HG02885 (cell line): ENCODE results near the gene RPA1.
"Not testable (repeated sequence)": the region's sequence is repeated elsewhere in the genome, so short reads cannot be mapped to it uniquely, and the experiment has no call there.

Experiments used
- ATAC-seq: cut with Tn5 transposase; IDR thresholded peaks from one replicate; pipeline ENCODE4 v1.9.1; 2021; ENCODE audit warnings: mild to moderate bottlenecking; ENCODE audit not compliant: unreplicated experiment, poor library complexity

RPA1 gene

DNA sequence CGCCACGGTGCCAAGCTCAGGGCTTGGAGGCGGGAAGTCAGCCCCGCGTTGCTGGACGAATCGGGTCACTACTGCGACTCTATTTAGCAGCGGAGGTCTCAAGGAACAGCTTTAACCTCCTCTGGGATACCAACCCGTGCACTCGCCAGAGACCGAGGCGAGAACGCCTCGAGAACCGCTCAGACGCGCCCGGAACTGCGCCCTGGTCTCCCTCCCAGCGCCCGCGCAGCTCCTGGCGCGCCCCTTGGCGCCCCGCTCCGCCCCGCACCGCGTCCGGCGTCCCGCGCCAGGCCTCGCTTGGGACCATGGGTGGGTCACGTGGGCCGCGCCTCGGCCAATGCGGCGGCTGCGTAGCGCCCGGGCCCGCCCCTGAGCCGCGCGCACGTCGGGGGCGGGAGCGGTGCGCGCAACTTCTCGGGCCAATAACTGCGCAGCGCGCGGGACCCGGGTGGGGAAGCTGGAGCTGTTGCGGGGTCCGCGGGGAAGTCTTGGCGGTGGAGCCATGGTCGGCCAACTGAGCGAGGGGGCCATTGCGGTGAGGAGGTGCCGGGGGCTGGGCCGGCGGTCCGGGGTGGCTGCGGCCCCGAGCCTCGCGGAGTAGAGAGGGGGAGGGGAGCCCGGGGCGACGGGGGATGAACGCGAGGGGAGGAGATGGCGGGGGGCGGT lies at the start of gene RPA1, which contains the start of gene SMYD4:
RPA1 (plus strand) TSS at position 414 of the 666 bp plus-strand sequence; CDS start at position 503, 89 bp downstream.
SMYD4 (minus strand) TSS at position 311 of the 666 bp plus-strand sequence. CDS start 1,908 bp downstream, outside the sequence.
- ATAC-seq = peak; percentile 89

DNA sequence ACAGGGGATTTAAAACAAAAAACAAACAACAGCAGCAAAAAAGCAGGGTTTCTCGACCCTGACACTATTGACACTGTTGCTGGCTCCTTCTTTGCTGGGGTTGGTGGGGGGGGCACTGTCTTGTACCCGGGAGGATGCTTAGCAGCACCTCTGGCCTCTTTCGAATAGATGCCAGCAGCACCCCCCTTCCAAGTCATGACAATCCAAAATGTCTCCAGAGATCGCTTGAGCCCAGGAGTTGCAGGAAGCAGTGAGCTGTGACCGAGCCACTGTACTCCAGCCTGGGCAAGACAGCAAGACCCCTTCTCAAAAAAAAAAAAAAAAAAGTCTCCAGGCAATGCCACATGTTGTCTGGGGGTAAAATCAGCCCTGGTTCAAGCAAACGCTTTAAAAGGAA lies 47.6 kb upstream of the RPA1 start:
- ATAC-seq = no peak

DNA sequence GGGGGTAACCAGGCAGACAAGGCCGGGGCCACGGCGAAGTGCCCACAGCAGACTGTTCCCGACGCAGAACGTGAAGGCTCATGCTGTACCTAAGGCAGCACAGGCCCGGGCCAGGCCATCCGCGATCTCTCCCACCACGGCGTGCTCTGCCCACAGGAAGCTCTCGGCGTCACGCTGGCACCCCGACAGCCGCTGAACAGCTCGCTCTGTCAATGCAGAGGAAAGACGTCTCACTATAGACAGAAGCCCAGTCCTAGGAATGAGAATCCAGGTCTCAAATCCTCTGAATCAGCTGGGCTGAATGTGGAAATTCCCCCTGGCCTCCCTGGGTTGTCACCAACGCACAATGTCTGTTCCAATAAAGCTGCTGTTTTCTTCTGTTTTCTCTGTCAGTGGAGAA lies 46.5 kb upstream of the RPA1 start:
- no peak for ATAC-seq

DNA sequence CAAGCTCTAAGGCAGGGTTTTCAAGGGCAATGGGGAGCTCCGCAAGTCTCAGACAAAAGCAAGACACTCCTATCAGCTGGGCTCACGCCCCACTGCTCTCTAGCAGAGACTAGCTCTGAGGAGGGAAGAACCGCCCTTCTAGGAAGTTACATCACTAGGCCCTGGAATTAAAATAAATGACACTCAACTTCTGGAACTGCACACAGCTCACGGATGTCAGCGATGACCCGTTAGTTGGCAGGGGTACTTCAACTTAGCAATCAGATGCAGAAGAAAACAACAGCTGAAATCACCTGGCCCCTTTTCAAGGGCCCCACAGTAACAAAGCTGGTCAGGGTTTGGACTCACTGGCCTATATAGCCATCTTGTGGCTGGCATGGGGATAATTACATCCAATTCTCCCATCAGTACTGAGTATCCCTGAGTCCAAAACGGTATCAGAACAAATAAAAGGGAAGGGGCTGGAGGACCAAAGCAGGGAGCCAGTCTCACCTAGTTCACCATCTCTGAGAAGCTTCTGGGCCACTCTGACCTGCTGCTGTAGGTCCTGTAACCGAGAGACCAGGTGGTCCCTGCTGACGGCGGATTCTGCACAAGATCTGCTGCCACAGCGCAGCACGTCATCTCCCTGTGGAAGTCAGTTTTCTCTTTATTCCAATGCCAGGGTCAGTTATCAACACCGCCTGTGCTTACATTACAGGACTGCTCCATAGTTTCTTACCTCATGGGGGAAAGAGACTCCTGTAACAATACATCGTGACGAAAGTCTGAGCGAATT lies 45.8 kb upstream of the RPA1 start:
- no peak for ATAC-seq

DNA sequence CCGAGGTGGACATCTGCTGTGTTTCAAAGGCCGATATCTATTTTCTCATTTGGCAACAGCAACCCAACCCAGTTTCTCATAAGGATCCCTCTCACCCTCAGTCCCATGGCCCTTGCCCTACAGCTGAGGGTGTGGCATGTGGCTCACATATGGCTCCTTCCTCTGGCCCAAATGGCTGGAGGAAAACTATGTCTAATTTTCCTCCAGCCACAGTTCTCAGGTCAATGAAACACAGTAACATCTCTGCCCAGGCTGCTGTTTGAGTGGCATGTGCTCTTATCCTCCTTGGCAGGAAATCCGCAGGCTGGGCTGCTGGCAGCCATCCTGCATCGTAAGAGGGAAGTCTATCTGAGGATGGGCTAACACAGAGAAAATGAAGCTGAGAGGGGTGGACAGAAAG lies 43.9 kb upstream of the RPA1 start:
- ATAC-seq = no peak

DNA sequence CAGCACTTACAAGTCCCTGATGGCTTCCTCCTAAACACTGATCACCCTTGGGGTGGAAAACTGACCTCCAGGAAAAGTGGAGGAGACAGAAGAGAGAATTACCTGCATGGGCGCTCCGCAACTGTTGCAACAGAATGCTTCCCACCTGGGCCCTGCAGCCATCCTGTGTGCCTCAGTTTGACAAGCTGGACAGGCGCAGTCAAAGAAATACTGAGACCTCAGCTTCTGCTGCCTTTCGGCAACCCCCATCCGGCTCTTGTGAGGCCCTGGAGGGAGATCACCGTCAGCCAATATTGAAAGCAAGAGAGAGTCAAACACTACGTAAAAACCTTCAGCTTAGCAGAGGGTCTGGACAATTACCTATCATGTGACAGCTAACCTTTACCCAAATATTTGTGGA lies 43.1 kb upstream of the RPA1 start:
- no peak for ATAC-seq

GRCh38 chr17:1787301-1787902 lies 42.4 kb upstream of the RPA1 start:
- no peak for ATAC-seq

- no peak for ATAC-seq
Measured at GRCh38 chr17:1789936-1790335, 39.9 kb upstream of the RPA1 start.

GRCh38 chr17:1792495-1793446 lies 37.0 kb upstream of the RPA1 start:
- ATAC-seq = no peak

DNA sequence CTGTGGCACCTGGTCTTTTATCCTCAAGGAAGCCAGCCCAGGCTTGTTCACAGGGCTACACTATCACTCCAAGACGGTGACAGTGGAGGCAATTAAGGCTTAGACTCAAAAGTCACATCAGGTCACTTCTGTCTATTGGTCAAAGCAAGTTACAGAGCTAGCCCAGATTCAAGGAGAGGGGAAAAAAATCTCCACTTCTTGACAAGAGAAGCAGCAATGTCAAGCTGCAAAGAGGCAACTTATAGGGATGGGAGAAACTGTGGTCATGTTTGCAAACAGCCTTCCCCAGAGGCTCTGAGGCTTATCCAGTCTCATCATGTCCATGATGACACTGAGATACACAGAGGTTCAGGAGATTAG lies 36.4 kb upstream of the RPA1 start:
- no peak for ATAC-seq

DNA sequence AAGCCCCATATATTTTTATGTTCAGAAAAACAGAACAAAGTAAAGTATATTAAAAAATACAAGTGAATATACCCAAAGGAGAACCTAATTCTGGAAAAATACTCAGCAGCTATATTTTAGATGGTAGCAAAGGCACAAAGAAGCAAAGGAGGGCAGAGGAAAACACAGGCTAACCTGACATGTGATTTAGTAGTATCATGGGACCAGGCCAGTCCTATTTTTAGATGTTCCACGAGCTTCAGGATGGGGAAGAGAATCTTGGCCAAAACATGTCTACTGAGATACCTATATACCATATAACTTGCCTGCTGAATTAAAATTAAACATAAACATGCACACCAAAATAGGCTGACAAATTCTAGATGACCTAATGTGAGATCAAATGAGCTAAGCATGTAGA lies 33.0 kb upstream of the RPA1 start:
- ATAC-seq = no peak

DNA sequence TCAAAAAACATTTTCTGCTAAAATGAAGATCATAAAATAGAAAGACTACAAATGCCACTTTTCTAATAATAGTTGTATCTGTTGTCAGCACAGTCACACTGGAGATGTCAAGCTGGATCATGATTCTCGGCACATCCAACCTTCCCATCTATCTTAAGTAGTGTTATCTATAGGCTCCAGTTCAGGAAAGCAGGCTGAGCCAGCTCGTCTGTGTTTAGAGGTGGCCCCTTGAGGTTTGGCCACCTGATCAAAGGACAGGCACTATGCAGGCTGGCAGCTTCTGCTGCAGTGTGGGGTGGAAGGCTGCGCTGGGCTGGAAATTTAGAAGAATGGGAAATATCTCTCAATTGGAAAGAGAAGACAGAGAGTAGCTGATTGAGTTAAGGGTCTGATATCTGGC lies 32.5 kb upstream of the RPA1 start:
- no peak for ATAC-seq

GRCh38 chr17:1797846-1798245 lies 32.0 kb upstream of the RPA1 start:
- ATAC-seq = not testable (repeated sequence)

- ATAC-seq = no peak
Measured at GRCh38 chr17:1800240-1800639, 29.6 kb upstream of the RPA1 start.

DNA sequence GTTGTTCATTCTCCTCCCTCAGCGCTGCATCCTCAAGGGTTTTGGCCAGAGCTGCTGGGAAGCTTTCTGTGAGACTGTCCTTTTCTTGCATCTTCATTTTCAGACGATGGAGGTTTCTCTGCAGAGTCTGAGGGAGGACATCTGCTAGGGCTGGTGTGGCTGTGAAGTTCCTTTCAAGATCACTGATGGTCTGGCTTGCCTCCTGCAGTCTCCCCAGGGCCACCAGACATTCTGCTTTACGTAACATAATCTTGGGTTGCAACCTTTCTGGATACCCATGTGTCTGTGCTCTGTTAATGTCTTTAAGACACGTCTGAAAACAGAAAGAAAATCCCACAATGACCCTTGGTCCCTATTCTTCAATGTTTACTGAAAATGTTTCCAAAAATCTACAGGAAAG lies 29.1 kb upstream of the RPA1 start:
- ATAC-seq = no peak

- no peak for ATAC-seq
Measured at GRCh38 chr17:1802429-1802828, 27.4 kb upstream of the RPA1 start.

DNA sequence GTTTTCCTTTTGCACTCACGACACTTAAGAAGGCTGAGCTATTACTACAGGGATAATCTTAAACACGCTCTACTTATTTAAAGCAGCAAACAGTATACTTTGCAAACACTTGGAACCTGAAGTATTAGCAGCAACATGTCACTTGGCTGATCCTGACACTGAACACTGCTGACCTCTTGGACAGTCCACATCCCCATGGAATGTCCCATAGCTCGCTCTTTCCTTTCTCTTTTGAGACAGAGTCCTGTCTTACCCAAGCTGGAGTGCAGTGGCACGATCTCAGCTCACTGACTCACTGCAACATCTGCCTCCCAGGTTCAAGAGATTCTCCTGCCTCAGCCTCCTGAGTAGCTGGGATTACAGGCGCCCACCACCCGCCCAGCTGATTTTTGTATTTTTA lies 26.5 kb upstream of the RPA1 start:
- ATAC-seq = no peak

- no peak for ATAC-seq
Measured at GRCh38 chr17:1807890-1808289, 21.9 kb upstream of the RPA1 start.

- ATAC-seq = no peak
Measured at GRCh38 chr17:1808644-1809043, 21.2 kb upstream of the RPA1 start.

DNA sequence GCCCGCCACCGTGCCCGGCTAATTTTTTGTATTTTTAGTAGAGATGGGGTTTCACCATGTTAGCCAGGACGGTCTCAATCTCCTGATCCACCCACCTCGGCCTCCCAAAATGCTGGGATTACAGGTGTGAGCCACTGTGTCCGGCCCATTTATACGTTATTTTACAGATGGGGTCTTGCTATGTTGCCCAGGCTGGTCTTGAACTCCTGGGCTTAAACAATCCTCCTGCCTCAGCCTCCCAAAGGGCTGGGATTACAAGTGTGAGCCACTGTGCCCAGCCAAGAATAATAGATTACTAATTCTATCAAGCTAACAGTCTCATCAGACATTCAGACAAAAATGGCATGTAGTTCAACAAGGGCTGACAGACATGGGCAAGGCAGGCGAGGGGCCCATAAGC lies 20.0 kb upstream of the RPA1 start:
- ATAC-seq = not testable (repeated sequence)
